IPS-18c (cell line): ENCODE data around the gene NTM.

Experiments used
- H3K4me3 ChIP-seq: 2 replicates; pipeline ENCODE4 v1.7.0; 2013; ENCODE audit warnings: low read depth, mild to moderate bottlenecking, low read length, moderate library complexity; ENCODE audit not compliant: insufficient read depth
- H3K9me3 ChIP-seq: one replicate; pipeline ENCODE4 v1.6.1; 2013; ENCODE audit warnings: mild to moderate bottlenecking, low read length, moderate library complexity; ENCODE audit not compliant: control insufficient read depth, insufficient read depth

The NTM gene

GRCh38 chr11:131884461-131885073 lies 514.2 kb downstream of the NTM start:
- no peak overlapping the region for H3K4me3 ChIP-seq
- H3K9me3 ChIP-seq: no peaks in the 10 kb centered on the region

DNA sequence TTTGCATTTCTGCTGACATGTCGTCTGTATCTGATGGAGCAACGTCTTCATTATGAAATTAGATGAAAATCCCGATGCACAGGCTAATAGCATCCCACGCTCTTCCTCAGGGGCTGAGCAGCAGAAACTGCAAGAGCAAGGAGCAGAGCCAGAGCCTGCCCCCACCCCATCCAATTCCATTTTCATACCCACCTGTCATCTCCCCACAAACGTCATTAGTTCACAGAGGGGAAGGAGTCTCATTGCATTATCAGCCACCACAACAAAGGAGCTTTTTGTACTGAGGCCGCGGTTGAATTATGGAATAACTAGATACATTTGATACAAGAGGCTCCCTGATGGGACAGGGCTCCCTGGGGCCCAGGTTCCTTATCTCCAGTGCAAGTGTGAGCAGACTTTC lies 515.0 kb downstream of the NTM start:
- no peaks in the 10 kb centered on the region for H3K9me3 ChIP-seq
- H3K4me3 ChIP-seq: no peak overlapping the region

- Histone ChIP-seq H3K9me3 (no peaks in the 10 kb centered on the region), H3K4me3 (no peak overlapping the region)
These were observed 515.8 kb downstream of the NTM start for GRCh38 chr11:131886201-131886600.

DNA sequence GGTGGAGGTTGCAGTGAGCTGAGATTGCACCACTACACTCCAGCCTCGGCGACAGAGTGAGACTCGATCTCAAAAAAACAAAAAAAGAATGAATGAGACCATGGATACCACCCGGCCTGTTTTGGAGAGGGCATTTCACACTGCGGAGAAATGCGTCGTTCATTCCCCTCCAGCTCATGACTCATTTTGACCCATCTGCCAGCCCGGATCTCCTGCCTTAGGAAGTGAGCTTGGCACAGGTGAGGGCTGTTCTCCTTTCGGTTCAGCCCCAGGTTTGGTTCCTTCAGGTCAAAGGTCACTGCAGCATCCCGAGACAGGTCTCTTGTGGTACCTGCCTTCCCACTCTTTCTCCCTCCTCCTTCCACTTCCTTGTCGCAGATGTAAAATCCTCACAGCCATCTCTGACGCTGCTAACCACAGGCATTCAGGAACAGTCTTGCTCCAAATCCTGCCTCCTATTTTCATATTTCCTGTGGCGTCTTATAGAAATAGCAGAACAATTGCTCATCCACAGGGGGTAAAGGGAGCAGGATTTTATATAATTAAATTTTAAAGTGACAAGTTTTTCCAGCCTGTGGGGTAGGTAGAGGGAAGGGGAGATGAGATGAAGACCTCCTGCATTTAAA lies 517.9 kb downstream of the NTM start:
- Histone ChIP-seq H3K9me3 (no peaks in the 10 kb centered on the region), H3K4me3 (no peak overlapping the region)

GRCh38 chr11:131889146-131889577 lies 518.7 kb downstream of the NTM start:
- Histone ChIP-seq H3K9me3 (no peaks in the 10 kb centered on the region), H3K4me3 (no peak overlapping the region)

- Histone ChIP-seq H3K9me3 (no peaks in the 10 kb centered on the region), H3K4me3 (no peak overlapping the region)
These were observed 519.6 kb downstream of the NTM start for GRCh38 chr11:131889760-131890581.

- Histone ChIP-seq H3K9me3 (no peaks in the 10 kb centered on the region), H3K4me3 (no peak overlapping the region)
These were observed 522.9 kb downstream of the NTM start for GRCh38 chr11:131893103-131893890.

DNA sequence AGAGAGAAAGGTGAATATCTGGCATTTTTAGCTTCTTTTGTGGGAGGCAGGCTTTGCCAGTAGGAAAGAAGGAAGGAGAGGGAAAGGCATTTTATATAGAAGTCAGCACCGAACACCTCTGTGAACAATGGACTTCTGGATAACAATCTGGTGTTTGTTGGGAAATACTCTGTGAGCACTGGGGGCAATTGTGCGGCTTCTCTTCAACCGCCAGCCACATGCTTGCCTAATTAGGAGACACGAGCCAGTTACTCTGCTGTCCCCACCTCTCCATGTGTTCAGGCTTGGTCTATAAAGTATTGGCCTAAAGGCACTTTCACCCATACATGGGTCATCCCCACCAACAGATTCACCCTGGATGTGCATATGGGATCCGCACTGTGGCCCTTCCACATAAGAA lies 523.6 kb downstream of the NTM start:
- no peak overlapping the region for H3K4me3 ChIP-seq
- H3K9me3 ChIP-seq: no peaks in the 10 kb centered on the region

- Histone ChIP-seq H3K4me3 (no peak overlapping the region), H3K9me3 (no peaks in the 10 kb centered on the region)
These were observed 524.5 kb downstream of the NTM start for GRCh38 chr11:131894615-131895544.

DNA sequence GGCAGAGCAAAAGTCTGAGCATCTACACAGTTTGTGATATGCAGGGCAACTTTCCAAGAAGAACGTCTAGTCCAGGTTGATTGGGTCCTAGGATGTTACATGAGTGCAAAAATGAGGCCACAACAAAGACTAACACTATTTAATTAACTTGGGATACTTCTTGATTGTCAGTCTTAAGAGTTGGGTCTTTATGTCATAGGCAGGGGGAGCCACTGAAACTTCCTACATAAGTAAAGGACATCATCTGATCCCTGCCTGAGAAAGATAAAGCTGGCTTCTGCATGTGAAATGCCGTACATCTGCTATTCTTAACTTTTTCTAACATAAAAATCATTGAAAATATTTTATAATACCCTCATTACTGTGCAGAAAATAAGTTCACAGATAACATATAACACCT lies 525.5 kb downstream of the NTM start:
- Histone ChIP-seq H3K9me3 (no peaks in the 10 kb centered on the region), H3K4me3 (no peak overlapping the region)

GRCh38 chr11:131896978-131897615 lies 526.7 kb downstream of the NTM start:
- Histone ChIP-seq H3K4me3 (no peak overlapping the region), H3K9me3 (no peaks in the 10 kb centered on the region)

DNA sequence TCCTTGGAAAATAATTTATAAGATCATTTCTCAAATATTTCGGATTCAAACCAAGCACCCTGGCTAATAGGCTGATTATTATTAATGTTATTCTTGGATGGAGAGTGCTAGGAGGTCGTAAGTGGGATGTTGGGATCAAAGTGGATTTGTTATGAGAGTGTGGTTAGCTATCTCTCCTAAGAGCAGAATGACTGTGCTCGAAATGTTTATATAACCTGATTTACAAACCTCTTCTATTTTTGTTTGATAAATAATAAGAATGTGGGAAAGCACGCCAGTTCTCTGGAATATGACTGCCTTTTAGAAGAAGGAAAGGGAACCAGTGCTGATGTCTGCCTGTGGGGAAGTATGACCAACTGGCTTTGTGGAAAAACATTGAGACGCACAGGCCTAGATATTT lies 527.5 kb downstream of the NTM start:
- no peaks in the 10 kb centered on the region for H3K9me3 ChIP-seq
- H3K4me3 ChIP-seq: no peak overlapping the region

DNA sequence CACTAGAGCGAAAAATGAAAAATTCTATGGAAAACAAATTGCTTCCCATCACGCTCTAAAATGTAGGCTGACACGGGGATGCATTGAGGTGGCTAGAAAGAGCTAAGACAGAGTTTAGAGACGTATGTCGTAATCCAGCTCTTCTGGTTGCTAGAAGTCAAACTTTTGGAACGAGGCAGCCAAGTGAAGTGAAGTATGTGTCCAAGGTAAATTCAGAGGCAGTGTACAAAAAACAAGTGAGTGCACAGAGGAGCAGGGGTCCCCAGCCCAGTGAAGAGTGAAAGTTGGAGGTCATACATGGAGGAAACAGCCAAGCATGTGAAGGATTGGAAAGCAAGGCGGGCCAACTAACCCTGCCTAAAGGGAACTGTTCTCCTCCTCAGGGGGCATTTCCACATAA lies 528.5 kb downstream of the NTM start:
- H3K9me3 ChIP-seq: no peaks in the 10 kb centered on the region
- H3K4me3 ChIP-seq: no peak overlapping the region

DNA sequence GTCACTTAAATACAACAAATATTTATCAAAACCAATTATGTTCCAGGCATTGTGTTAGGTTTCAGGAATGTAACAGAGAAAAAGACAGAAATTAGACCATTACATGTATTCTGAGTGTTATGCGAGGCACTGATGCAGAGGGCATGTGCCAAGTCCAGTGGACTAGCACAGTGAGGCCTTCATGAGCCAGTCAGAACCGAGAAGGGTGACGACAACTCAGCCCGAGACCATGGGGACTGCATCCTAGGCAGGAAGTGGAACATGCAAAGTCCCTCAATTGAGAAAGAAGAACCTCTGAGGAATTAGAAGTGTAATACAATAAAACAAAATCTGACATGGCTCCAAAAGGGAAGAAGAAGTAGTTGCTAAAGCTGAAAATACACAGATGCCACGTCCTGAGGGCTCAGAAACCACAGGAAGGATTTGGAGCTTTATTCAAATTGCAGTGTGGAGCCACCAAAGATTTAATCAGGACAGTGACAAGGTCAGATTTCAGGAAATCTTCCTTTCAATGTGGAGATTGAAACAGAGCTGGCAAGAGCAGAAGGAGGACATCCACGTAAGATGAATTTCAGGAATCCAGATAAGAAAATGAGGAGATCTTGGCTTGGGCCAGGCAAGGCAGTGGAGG lies 529.6 kb downstream of the NTM start:
- no peaks in the 10 kb centered on the region for H3K9me3 ChIP-seq

DNA sequence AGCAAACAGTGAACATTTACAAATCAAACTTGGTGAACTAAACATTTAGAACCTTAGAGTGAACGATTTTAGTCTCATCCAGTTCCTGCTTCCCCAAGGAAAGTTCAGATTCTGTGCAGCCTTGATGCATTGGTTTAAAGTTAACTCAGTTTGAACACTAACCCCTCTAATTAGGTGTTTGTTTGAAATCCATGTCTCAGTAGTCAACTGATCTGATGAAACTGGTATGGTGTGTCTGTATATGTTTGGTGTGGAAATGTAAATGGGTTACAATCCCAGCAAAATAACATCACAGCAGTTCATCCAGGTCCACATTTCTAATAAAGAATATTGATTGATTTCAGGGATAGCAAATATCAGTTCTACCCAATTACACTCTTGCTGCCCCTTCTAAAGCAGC lies 532.0 kb downstream of the NTM start:
- H3K4me3 ChIP-seq: no peak overlapping the region

More for the DNA sequence above, 529.6 kb downstream of the NTM start:
- H3K4me3 ChIP-seq: no peak overlapping the region

DNA sequence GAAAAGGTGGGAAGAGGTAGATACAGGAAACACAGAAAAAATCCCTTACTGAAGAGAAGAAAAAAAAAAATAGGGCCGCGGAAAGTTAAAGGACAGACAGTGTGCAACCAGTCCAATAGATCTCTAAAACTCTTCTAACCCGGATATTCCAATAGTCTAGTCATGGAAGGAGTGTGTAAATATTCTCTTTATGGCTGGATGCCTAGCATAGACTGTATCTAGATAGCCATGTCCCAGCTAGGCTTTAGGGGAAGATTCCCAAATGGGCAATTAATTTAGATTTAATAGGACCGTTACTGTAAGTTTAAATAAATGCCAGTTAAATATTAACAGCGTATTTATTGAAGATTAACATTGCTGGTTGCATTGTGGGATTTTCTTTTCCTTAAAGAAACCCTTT lies 532.7 kb downstream of the NTM start:
- no peaks in the 10 kb centered on the region for H3K9me3 ChIP-seq
- no peak overlapping the region for H3K4me3 ChIP-seq

More for the DNA sequence above, 532.0 kb downstream of the NTM start:
- H3K9me3 ChIP-seq: no peaks in the 10 kb centered on the region
